ENCODE data around the gene INAFM2.

Gene INAFM2

GRCh38 chr15:40352281-40352901 lies 28.9 kb downstream of the INAFM2 start:
- ATAC-seq = no peak
- TF ChIP-seq ZC3H10 (CRISPR knock-in tag; IDR thresholded peaks at IDR 0.05) (no peak), ZNF565 (CRISPR knock-in tag; conservative IDR thresholded peaks at IDR 0.05; ENCODE audit: low read depth) (no peak), TCF4 (CRISPR knock-in tag; IDR thresholded peaks at IDR 0.05; ENCODE audit: borderline replicate concordance) (no peak), ISL1 (CRISPR knock-in tag; IDR thresholded peaks at IDR 0.05) (no peak), ZFP30 (CRISPR knock-in tag; IDR thresholded peaks at IDR 0.05) (no peak), CREB5 (CRISPR knock-in tag; IDR thresholded peaks at IDR 0.05; ENCODE audit: low read depth) (no peak), RARB (CRISPR knock-in tag; IDR thresholded peaks at IDR 0.05) (no peak), CSRNP3 (CRISPR knock-in tag; IDR thresholded peaks at IDR 0.05) (no peak), OSR1 (CRISPR knock-in tag; IDR thresholded peaks at IDR 0.05) (no peak)

GRCh38 chr15:40353697-40354096 lies 30.2 kb downstream of the INAFM2 start:
- no peak for TF ChIP-seq BACH2 (CRISPR knock-in tag; IDR thresholded peaks at IDR 0.05; ENCODE audit: borderline replicate concordance)
- no peak for TF ChIP-seq CREB5 (CRISPR knock-in tag; IDR thresholded peaks at IDR 0.05; ENCODE audit: low read depth)
- TF ChIP-seq SNAI2 (CRISPR knock-in tag; IDR thresholded peaks at IDR 0.05) = no peak
- TF ChIP-seq OSR1 (CRISPR knock-in tag; IDR thresholded peaks at IDR 0.05) = no peak
- no peak for TF ChIP-seq ESRRG (CRISPR knock-in tag; IDR thresholded peaks at IDR 0.05)
- TF ChIP-seq TCF4 (CRISPR knock-in tag; IDR thresholded peaks at IDR 0.05; ENCODE audit: borderline replicate concordance) = no peak
- TF ChIP-seq ISL1 (CRISPR knock-in tag; IDR thresholded peaks at IDR 0.05) = no peak
- TF ChIP-seq ZC3H10 (CRISPR knock-in tag; IDR thresholded peaks at IDR 0.05) = no peak
- TF ChIP-seq CSRNP3 (CRISPR knock-in tag; IDR thresholded peaks at IDR 0.05) = no peak
- TF ChIP-seq ZNF8 (CRISPR knock-in tag; IDR thresholded peaks at IDR 0.05) = no peak
- no peak for TF ChIP-seq TOX (CRISPR knock-in tag; IDR thresholded peaks at IDR 0.05; ENCODE audit: borderline replicate concordance)
- TF ChIP-seq PPARA (CRISPR knock-in tag; IDR thresholded peaks at IDR 0.05; ENCODE audit: borderline replicate concordance) = no peak
- no peak for TF ChIP-seq TSHZ2 (CRISPR knock-in tag; IDR thresholded peaks at IDR 0.05)
- no peak for ATAC-seq

GRCh38 chr15:40354408-40355171 lies 31.1 kb downstream of the INAFM2 start:
- TF ChIP-seq SNAI2 (CRISPR knock-in tag; IDR thresholded peaks at IDR 0.05) (no peak), PATZ1 (CRISPR knock-in tag; IDR thresholded peaks at IDR 0.05; ENCODE audit: borderline replicate concordance) (no peak), ZNF8 (CRISPR knock-in tag; IDR thresholded peaks at IDR 0.05) (no peak), POU6F1 (CRISPR knock-in tag; IDR thresholded peaks at IDR 0.05; ENCODE audit: borderline replicate concordance, low read depth) (no peak), ZC3H10 (CRISPR knock-in tag; IDR thresholded peaks at IDR 0.05) (no peak), ISL1 (CRISPR knock-in tag; IDR thresholded peaks at IDR 0.05) (no peak), TCF4 (CRISPR knock-in tag; IDR thresholded peaks at IDR 0.05; ENCODE audit: borderline replicate concordance) (no peak), GLIS3 (CRISPR knock-in tag; IDR thresholded peaks at IDR 0.05) (no peak), BACH2 (CRISPR knock-in tag; IDR thresholded peaks at IDR 0.05; ENCODE audit: borderline replicate concordance) (no peak), ZNF70 (CRISPR knock-in tag; IDR thresholded peaks at IDR 0.05) (no peak)
- peak; percentile 79 for ATAC-seq
